Neuronal stem cell (in vitro differentiated cells): ENCODE data around the gene RIPK3.
A peak's percentile ranks its signal among the peaks of the same experiment; 100 is the strongest.

Source experiments
- DNase-seq: peaks from one replicate; pipeline ENCODE4 v3.0.0-alpha.2; 2013; ENCODE audit warnings: low spot score
- H2AFZ ChIP-seq: one replicate; pipeline ENCODE4 v1.6.1; 2013; ENCODE audit warnings: mild to moderate bottlenecking, low read length, inconsistent platforms
- H2AK5ac ChIP-seq: 2 replicates; pipeline ENCODE4 v1.6.1; 2013; ENCODE audit warnings: low read depth, mild to moderate bottlenecking, inconsistent platforms, low read length, moderate library complexity, mixed read lengths
- H2BK120ac ChIP-seq: 2 replicates; pipeline ENCODE4 v1.6.1; 2013; ENCODE audit warnings: low read depth, mild to moderate bottlenecking, inconsistent platforms, low read length, moderate library complexity, mixed read lengths
- H2BK12ac ChIP-seq: one replicate; pipeline ENCODE4 v1.6.1; 2013; ENCODE audit warnings: low read length, inconsistent platforms
- H2BK15ac ChIP-seq: 2 replicates; pipeline ENCODE4 v1.6.1; 2013; ENCODE audit warnings: mild to moderate bottlenecking, low read length, inconsistent platforms, mixed read lengths
- H2BK5ac ChIP-seq: one replicate; pipeline ENCODE4 v1.6.1; 2013; ENCODE audit warnings: inconsistent platforms, mild to moderate bottlenecking, low read length, moderate library complexity
- H3K14ac ChIP-seq: one replicate; pipeline ENCODE4 v1.6.1; 2013; ENCODE audit warnings: low read length, inconsistent platforms
- H3K18ac ChIP-seq: 2 replicates; pipeline ENCODE4 v1.6.1; 2013; ENCODE audit warnings: low read length, inconsistent platforms
- H3K23ac ChIP-seq: 2 replicates; pipeline ENCODE4 v1.6.1; 2013; ENCODE audit warnings: low read depth, mild to moderate bottlenecking, mixed read lengths, low read length, inconsistent platforms; ENCODE audit not compliant: poor library complexity
- H3K27ac ChIP-seq: replicated peaks from 3 replicates; pipeline ENCODE4 v1.5.1; 2013; ENCODE audit warnings: low read length, inconsistent platforms
- H3K27me3 ChIP-seq, 3 experiments: 2 replicates each; pipeline ENCODE4 v1.6.1; 2013; ENCODE audit warnings: low read length in 3 of 3, mild to moderate bottlenecking in 2 of 3, inconsistent platforms in 1 of 3, low read depth in 1 of 3, mixed read lengths in 1 of 3, moderate library complexity in 1 of 3; ENCODE audit not compliant: control insufficient read depth in 3 of 3, insufficient read depth in 3 of 3
- H3K36me3 ChIP-seq, 2 donors: replicated peaks in 1 of 2; 2 replicates each; pipeline ENCODE4 v1.6.1; 2013; ENCODE audit warnings: low read length in 2 of 2; ENCODE audit not compliant: control insufficient read depth in 2 of 2, insufficient read depth in 2 of 2
- H3K4ac ChIP-seq: 2 replicates; pipeline ENCODE4 v1.6.1; 2013; ENCODE audit warnings: inconsistent platforms, mild to moderate bottlenecking, low read length, moderate library complexity
- H3K4me1 ChIP-seq, 2 donors: 1 replicate in 1 of 2; 2 replicates in 1 of 2; pipeline ENCODE4 v1.6.1; 2013; ENCODE audit warnings: low read length in 2 of 2, low read depth in 1 of 2; ENCODE audit not compliant: control insufficient read depth in 2 of 2, insufficient read depth in 1 of 2
- H3K4me2 ChIP-seq: one replicate; pipeline ENCODE4 v1.6.1; 2013; ENCODE audit warnings: mild to moderate bottlenecking, low read length, inconsistent platforms; ENCODE audit not compliant: insufficient read depth, poor library complexity, severe bottlenecking
- H3K4me3 ChIP-seq, 2 donors: 2 replicates each; pipeline ENCODE4 v1.5.1; 2013; ENCODE audit warnings: low read length in 2 of 2, mild to moderate bottlenecking in 2 of 2, inconsistent platforms in 1 of 2, moderate library complexity in 1 of 2
- H3K79me1 ChIP-seq: one replicate; pipeline ENCODE4 v1.6.1; 2013; ENCODE audit warnings: low read depth, mild to moderate bottlenecking, inconsistent platforms, low read length, moderate library complexity
- H3K9ac ChIP-seq: one replicate; pipeline ENCODE4 v1.6.1; 2013; ENCODE audit warnings: mild to moderate bottlenecking, low read depth, low read length, inconsistent platforms; ENCODE audit not compliant: poor library complexity
- H3K9me3 ChIP-seq, 2 donors: replicated peaks in 1 of 2; 2 replicates each; pipeline versions ENCODE3 to v1.6.1; 2013; ENCODE audit warnings: low read length in 2 of 2, mild to moderate bottlenecking in 2 of 2, inconsistent platforms in 1 of 2, low read depth in 1 of 2, mixed read lengths in 1 of 2, moderate library complexity in 1 of 2; ENCODE audit not compliant: control insufficient read depth in 2 of 2, insufficient read depth in 1 of 2
- H4K8ac ChIP-seq: one replicate; pipeline ENCODE4 v1.6.1; 2013; ENCODE audit warnings: low read depth, mild to moderate bottlenecking, inconsistent platforms, low read length, moderate library complexity
- H4K91ac ChIP-seq: one replicate; pipeline ENCODE4 v1.6.1; 2013; ENCODE audit warnings: low read length, low read depth, mild to moderate bottlenecking, inconsistent platforms; ENCODE audit not compliant: poor library complexity
- WGBS, 2 donors: extraction: QIAGEN DNeasy Blood & Tissue Kit; methylation state at CpG; one replicate each; pipeline ENCODE4 v1.1.7; 2013; ENCODE audit warnings: missing lambda C conversion rate in 2 of 2, mixed read lengths in 1 of 2; ENCODE audit not compliant: insufficient read length in 2 of 2, insufficient replicate concordance in 1 of 2; ENCODE audit errors: extremely low coverage in 2 of 2; 5-methylcytosine and 5-hydroxymethylcytosine counted together

Gene RIPK3

DNA sequence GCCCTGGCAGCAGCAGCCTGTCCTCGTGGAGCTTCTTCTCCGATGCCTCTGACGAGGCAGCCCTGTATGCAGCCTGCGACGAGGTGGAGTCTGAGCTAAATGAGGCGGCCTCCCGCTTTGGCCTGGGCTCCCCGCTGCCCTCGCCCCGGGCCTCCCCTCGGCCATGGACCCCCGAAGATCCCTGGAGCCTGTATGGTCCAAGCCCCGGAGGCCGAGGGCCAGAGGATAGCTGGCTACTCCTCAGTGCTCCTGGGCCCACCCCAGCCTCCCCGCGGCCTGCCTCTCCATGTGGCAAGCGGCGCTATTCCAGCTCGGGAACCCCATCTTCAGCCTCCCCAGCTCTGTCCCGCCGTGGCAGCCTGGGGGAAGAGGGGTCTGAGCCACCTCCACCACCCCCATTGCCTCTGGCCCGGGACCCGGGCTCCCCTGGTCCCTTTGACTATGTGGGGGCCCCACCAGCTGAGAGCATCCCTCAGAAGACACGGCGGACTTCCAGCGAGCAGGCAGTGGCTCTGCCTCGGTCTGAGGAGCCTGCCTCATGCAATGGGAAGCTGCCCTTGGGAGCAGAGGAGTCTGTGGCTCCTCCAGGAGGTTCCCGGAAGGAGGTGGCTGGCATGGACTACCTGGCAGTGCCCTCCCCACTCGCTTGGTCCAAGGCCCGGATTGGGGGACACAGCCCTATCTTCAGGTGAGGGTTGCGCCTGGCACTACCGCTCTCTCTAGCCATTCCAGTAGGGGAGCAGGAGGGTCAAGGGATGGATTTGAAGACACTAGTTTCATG is 30.3 kb upstream of the RIPK3 start:
- Histone ChIP-seq H3K4me3 (no peak overlapping the region), H3K4me1 (peaks cover 11 to 16% of the 10 kb centered on the region in 2 donors)

GRCh38 chr14:24369463-24369862 is 29.7 kb upstream of the RIPK3 start:
- Histone ChIP-seq H3K27ac (peak overlapping the region; percentile 75), H3K4ac (peak overlapping the region; percentile 53), H2AFZ (peak overlapping the region; percentile 91), H3K27me3 (no peaks in the 10 kb centered on the region), H2BK15ac (peak overlapping the region; percentile 85), H4K8ac (no peak overlapping the region), H3K9me3 (no peaks in the 10 kb centered on the region), H3K79me1 (peaks cover 2% of the 10 kb centered on the region), H3K36me3 (peaks cover 23 to 43% of the 10 kb centered on the region in 2 donors), H3K4me2 (peak overlapping the region; percentile 74), H2BK120ac (peak overlapping the region; percentile 99), H3K14ac (no peak overlapping the region), H2AK5ac (peak overlapping the region; percentile 72), H2BK12ac (no peak overlapping the region), H3K18ac (peak overlapping the region; percentile 98), H2BK5ac (peak overlapping the region; percentile 84), H3K23ac (no peak overlapping the region), H3K4me3 (peak overlapping the region; percentile 83 to 92), H4K91ac (no peak overlapping the region), H3K4me1 (peaks cover 11 to 16% of the 10 kb centered on the region in 2 donors), H3K9ac (no peak overlapping the region)
- no peak for DNase-seq
- no CpG with 5 or more reads among the region's 20 CpGs for WGBS, 2 donors

More for the DNA sequence above, 30.3 kb upstream of the RIPK3 start:
- Histone ChIP-seq H3K4me2 (no peak overlapping the region), H2BK5ac (peak overlapping the region; percentile 84), H4K91ac (no peak overlapping the region), H2BK120ac (peak overlapping the region; percentile 99), H3K9ac (peak overlapping the region; percentile 17), H3K27me3 (no peaks in the 10 kb centered on the region), H2BK12ac (peak overlapping the region; percentile 36), H2BK15ac (peak overlapping the region; percentile 61), H3K9me3 (no peaks in the 10 kb centered on the region), H3K36me3 (peaks cover 23 to 50% of the 10 kb centered on the region in 2 donors), H3K14ac (no peak overlapping the region), H4K8ac (peak overlapping the region; percentile 2), H3K4ac (peak overlapping the region; percentile 70), H3K23ac (peak overlapping the region; percentile 48), H2AK5ac (peak overlapping the region; percentile 72), H3K79me1 (peaks cover 2% of the 10 kb centered on the region), H2AFZ (no peak overlapping the region), H3K18ac (peak overlapping the region; percentile 55), H3K27ac (no peak overlapping the region)
- DNase-seq: no peak
- WGBS, 2 donors: no CpG with 5 or more reads among the region's 32 CpGs

GRCh38 chr14:24368562-24369252 is 28.9 kb upstream of the RIPK3 start:
- Histone ChIP-seq H4K91ac (peak overlapping the region; percentile 92), H2BK12ac (peak overlapping the region; percentile 90), H2AFZ (peak overlapping the region; percentile 91), H3K9me3 (no peaks in the 10 kb centered on the region), H2BK15ac (peak overlapping the region; percentile 97), H3K4me3 (peak overlapping the region; percentile 83 to 92), H3K36me3 (peaks cover 18 to 36% of the 10 kb centered on the region in 2 donors), H2AK5ac (peak overlapping the region; percentile 99), H4K8ac (no peak overlapping the region), H3K79me1 (peaks cover 2% of the 10 kb centered on the region), H3K9ac (peak overlapping the region; percentile 91), H3K27me3 (no peaks in the 10 kb centered on the region), H3K14ac (peak overlapping the region; percentile 89), H3K4me1 (peaks cover 11 to 16% of the 10 kb centered on the region in 2 donors), H3K23ac (peak overlapping the region; percentile 91), H3K18ac (peak overlapping the region; percentile 98), H2BK5ac (peak overlapping the region; percentile 98), H3K4ac (no peak overlapping the region), H3K4me2 (peak overlapping the region; percentile 74), H2BK120ac (peak overlapping the region; percentile 99), H3K27ac (peak overlapping the region; percentile 85)
- DNase-seq: peak; percentile 81
- no CpG with 5 or more reads among the region's 52 CpGs for WGBS, 2 donors

- peak overlapping the region; percentile 85 for H3K27ac ChIP-seq
- H3K9ac ChIP-seq: peak overlapping the region; percentile 91
- H3K4me2 ChIP-seq: peak overlapping the region; percentile 74
- peak overlapping the region; percentile 99 for H2AK5ac ChIP-seq
- H3K14ac ChIP-seq: no peak overlapping the region
- no peaks in the 10 kb centered on the region for H3K9me3 ChIP-seq
- H2BK120ac ChIP-seq: peak overlapping the region; percentile 44
- H2BK12ac ChIP-seq: peak overlapping the region; percentile 58
- WGBS, 2 donors: no CpG with 5 or more reads among the region's 15 CpGs
- H3K4ac ChIP-seq: peak overlapping the region; percentile 76
- H3K23ac ChIP-seq: no peak overlapping the region
- peak overlapping the region; percentile 95 for H3K18ac ChIP-seq
- H2BK5ac ChIP-seq: peak overlapping the region; percentile 98
- H2BK15ac ChIP-seq: peak overlapping the region; percentile 97
- no peak overlapping the region for H4K8ac ChIP-seq
- H3K36me3 ChIP-seq: peaks cover 13 to 30% of the 10 kb centered on the region in 2 donors
- no peaks in the 10 kb centered on the region for H3K27me3 ChIP-seq
- DNase-seq: peak; percentile 56
- peaks cover 11 to 16% of the 10 kb centered on the region in 2 donors for H3K4me1 ChIP-seq
- H2AFZ ChIP-seq: peak overlapping the region; percentile 91
- H3K79me1 ChIP-seq: peaks cover 2% of the 10 kb centered on the region
- peak overlapping the region; percentile 83 to 92 for H3K4me3 ChIP-seq
- H4K91ac ChIP-seq: no peak overlapping the region
Observed at GRCh38 chr14:24368212-24368561, 28.4 kb upstream of the RIPK3 start.
